GM19438 (cell line): ENCODE results near the gene GPHN.

Source experiments
- ATAC-seq: cut with Tn5 transposase; IDR thresholded peaks from one replicate; pipeline ENCODE4 v1.9.1; 2021; ENCODE audit warnings: low read depth; ENCODE audit not compliant: unreplicated experiment

GPHN gene

DNA sequence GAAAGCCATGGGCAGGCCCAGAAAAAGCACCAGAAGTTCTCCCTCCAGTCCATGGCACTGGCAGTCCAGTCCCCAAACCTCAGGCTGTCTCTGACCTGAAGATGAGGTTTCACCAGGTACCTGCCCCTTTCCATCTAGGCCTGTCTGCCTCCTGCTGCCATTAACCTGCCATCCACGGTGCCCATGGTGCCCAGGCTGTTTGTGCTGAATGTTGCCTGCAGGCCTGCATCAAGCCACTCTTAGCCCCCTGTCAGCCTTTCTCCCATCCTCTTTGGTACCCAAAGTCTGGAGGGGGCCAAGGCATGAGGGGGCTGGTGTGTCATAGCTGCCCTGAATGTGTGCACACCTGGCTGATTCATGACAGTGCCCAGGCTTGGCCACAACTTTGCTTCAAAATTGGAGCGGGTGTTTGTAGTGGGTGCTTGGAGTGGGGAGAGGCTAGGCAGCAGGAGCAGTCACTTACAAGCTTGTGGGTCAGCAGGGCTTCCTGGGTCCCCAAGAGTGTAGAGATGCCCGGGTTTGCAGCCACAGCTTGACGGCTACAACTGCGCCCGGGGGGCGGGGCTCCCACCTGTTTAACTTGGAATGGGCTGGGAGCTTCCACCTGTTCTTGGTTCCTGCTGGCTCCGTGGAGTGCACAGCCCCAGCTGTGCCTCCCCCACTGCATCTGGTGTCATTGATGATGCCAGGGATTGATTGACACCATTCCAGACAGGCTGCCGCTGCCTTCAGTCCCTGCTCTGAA, 88.5 kb downstream of the GPHN start:
- ATAC-seq = no peak

DNA sequence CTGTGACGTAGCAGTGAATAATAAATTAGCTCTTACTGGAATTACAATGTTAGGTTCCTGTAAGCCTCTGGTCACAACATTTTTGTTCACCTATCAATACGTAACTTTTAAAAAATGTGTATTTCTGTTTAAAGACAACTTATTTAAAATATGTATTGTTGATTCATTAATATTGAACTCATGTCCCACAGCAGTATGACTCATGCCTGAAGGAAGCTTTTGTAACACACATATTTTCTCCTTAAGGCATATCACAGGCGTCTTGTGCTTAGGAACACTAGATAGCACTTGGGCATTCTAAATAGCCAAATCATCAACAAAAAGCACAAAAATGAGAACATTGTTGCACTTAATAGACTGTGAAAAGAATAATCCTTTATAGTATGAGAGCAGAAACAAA, 92.5 kb downstream of the GPHN start:
- ATAC-seq = no peak

DNA sequence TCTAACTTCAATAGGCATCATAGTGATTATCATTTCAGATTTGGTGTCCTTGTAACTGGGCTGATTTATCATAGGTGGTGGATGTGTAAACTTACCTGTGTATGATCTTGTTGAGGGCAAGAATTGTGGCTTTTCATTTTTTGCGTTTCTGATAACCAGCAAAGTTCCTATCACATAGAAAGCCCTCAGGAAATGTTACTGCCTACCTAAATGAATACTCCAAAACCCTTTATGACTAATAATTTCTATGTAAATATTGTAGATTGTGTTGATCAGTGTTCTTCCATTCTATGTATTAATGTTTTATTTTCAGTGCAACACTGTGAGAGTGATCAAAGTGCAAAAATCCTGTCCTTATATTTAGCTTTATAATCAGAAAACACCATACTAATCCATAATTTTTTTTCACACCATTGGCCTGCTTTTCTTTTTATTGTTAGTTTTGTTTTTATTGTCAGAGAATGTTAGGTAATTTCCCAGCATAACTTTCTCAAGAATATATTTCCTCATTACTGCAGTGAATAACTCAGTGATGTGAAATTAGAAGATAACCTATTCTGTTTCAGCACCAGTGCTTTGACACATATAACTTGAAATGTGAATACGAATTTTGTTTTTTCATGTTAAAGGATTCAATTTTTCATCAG, 94.1 kb downstream of the GPHN start:
- no peak for ATAC-seq

DNA sequence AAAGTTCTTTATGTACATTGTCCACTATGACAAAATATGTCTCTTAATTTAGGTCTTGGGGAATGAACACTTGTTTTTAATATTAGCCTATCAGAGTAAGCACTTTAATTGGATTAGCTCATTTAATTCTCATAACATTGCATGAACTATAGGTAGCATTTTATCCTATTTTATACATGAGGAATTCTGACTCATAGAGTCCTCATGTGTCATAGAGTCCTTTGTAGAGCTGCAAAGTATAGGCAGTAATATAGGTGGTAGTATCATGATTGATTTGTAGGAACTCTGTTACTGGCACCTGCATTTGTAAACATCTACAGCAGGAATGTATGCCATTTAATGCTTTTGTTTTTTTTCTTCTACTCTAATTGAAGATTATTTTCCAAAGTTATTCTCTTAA, 96.0 kb downstream of the GPHN start:
- ATAC-seq = no peak

DNA sequence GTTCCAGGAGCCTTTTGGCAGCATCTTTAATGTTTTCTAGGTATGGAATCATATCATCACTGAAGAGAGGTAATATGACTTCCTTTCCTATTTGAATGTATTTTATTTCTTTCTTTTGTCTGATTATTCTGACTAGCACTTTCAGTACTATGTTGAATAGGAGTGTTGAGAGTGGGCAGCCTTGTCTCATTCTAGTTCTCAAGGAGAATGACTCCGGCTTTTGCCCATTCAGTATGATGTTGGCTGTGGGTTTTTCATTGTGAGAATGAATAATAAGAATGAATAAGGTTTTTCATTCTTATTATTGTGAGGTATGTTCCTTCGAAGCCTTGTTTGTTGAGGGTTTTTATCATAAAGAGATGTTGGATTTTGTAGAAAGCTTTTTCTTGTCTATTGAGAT, 98.9 kb downstream of the GPHN start:
- no peak for ATAC-seq

DNA sequence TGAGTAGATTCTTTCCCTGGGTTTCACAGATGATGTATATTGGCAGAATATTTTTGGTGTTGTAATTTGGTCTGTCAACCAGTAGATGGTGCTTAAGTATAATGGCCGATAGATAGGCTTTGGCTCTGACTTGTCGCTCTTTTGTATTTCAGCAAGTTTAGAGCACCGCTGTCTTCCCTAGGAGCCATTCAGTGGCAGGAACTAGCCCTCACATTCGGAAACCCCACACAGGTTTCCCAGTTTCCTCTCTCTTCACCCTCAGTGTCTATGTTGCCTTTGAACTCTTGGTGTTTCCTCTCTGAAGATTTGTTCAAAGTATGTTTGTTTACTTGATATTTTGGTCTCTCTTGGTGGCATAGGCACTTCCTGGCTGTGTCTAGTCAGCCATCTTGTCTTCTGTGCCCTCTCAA, 102.2 kb downstream of the GPHN start:
- ATAC-seq = no peak

DNA sequence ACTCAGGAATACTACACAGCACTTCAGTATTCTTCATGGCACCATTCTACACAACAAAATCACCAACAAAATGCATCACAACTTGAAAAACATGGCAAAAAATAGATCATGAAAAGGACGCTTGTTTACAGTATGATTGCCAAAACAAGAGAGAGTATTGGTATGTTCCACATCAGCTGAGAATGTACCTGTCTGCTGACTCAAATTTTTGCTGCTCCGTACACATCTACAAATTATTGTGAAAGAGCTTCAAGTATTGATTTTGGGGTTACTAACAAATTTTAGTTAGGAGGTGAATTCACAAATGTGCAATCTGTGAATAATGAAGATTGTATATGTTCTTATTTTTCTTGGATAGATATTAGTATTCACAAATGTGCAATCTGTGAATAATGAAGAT, 105.4 kb downstream of the GPHN start:
- ATAC-seq = no peak

DNA sequence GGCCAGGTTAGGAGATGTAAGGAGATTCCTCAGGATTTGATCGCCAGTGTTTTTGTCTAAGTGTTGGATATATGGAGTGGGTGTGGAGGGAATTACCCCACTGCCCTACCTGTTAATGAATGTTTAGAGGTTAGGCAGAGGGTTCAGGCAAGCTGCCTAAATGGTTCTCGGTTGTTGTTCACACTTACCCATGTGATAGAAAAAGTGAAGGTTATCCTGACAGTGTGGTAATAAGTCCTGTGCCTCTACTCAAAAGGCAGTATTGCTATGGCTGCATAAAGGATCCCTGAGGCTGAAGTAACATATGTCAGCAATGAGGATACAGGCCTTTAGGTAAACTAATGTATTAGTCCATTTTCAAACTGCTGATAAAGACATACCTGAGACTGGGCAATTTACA, 112.0 kb downstream of the GPHN start:
- no peak for ATAC-seq

DNA sequence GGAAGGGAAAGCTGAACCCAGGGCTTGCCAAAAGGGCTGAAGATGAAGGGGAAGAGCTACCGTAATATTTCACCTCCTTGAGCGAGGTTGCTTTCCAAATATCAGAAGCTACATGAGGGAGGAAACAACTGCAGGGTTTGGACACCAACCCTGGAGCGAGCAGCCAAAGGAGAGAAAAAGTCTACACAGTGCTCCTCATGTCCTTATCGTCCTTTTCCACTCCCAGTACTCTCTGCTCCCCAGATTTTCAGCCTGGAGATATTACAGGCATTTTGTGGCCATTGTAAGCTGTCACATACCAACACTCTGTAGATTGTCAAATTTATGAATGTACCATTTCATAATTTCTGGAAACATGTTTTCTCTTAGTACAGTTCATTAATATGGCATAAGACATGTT, 115.9 kb downstream of the GPHN start:
- ATAC-seq = no peak

DNA sequence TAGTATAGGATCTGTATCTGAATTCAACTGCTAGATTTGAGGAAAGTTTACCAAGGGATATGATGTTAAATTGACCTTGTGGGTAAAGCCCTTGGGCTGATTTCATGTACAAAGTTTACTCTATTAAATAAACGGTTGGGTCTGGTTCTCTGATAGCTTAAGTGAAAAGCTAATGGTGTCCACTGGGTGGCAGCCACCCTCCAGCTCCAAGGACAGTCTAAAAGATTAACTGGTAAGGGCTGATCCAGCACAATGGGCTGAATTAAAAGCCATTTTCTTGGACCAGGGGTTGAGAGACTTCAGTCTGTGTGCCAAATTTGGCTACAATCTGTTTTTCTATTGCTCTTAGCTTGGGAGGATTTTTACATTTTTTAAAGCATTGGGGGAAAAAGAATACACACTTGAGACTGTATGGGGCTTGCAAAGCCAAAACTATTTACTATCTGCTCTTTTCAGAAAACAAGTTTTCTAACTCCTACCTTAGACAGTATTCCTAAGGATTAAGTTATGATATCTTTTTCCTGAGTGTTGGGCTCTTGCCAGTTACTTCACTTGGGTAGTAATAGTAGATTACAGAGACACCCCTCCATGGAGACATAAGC, 116.5 kb downstream of the GPHN start:
- no peak for ATAC-seq

DNA sequence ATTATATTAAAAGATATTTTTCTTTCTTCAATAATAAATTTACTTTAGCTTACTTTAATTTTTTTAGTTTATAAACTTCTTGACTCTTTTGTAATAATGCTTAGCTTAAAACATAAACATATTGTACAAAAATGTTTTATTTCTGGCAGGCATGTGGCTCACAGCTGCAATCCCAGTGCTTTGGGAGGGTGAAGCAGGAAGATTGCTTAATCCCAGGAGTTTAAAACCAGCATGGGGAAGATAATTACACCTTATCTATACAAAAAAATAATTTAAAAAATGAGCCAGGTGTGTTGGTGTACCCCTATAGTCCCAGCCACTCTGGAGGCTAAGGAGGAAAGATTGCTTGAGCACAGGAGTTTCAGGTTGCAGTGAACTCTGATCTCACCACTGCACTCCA, 120.7 kb downstream of the GPHN start:
- no peak for ATAC-seq

DNA sequence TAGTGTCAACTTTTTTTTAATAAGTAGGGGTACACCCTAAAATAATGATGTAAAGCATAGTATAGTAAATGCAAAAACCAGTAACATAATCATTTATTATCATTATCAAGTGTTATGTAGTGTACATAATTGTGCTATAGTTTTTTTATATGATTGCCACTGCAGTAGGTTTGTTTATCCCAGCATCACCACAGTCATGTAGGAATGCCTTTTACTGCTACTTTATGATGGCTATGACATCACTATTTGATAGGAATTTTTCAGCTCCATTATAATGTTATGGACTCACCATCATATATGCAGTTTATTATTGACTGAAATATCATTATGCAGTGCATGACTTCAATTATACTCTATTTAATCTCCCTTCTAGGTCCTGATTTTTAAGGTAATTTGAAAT, 121.6 kb downstream of the GPHN start:
- no peak for ATAC-seq

DNA sequence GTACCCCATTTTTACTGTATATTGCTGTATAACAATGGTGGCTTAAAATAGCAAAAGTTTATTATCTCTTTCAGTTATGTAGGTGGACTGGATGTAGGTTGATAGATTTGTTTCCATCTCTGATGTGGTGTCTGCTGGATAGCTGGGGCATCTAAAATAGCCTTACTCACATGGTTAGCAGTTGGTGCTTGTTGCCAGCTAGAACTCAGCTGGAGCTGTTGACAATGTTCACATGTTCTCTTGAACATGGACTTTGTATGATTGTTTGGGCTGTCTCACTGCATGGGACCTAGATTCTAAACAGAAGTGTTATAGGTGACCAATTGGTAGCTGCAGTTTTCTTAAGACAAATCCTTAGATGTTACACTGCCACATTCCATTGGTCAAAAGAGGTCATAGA, 126.9 kb downstream of the GPHN start:
- no peak for ATAC-seq

DNA sequence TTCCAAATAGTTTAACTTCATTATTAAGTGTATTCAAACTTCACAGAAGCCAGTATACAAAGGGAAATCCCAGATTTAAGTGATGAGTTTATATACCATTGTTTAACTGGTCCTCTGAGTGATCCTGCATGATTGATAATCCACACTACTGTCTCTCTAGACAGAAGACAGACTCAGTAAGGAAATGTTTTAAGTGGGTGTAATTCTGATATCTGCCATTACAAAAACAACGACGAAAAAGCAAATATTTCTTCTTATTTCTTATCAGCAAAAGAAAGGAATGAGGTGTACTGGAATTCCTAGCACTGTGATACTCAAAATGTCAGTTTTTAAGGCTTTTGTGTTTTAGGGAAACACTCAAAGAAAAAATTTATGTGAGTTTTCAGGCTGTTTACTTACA, 127.5 kb downstream of the GPHN start:
- no peak for ATAC-seq

DNA sequence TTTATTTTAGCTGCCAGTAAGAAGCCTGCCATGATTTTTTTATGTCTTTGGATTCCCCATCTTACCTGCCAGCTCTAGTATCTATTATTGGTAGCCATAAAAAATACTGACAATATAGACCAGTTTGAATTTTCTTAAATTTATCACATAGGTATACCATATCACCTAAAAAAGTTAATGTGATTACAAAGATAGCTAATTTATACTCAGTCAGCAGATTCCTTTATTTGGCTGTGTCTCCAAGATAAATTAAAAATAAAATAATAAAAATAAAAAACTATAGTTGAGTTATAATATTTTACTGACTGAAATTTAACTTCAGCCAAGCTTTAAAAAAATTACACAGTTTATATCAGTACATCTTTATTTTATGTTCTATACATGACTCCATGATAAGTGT, 128.3 kb downstream of the GPHN start:
- no peak for ATAC-seq

DNA sequence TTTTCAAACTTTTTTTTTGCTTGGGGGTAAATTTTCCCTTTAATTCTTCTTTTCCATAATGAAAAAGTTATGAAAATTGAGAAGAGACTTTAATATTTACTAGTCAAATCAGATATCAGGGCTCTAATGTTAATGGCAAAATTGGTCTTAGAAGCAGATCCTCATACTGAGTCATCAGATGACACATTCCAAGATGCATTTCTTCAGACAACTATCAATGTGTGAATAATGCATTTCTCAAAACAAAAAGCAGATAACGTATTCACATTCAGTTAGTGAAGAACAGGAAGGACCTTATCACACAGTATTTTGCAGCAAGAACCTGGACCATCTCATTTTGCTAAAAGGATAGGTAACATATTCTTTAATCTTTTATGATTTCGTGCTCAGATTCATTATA, 130.7 kb downstream of the GPHN start:
- no peak for ATAC-seq

DNA sequence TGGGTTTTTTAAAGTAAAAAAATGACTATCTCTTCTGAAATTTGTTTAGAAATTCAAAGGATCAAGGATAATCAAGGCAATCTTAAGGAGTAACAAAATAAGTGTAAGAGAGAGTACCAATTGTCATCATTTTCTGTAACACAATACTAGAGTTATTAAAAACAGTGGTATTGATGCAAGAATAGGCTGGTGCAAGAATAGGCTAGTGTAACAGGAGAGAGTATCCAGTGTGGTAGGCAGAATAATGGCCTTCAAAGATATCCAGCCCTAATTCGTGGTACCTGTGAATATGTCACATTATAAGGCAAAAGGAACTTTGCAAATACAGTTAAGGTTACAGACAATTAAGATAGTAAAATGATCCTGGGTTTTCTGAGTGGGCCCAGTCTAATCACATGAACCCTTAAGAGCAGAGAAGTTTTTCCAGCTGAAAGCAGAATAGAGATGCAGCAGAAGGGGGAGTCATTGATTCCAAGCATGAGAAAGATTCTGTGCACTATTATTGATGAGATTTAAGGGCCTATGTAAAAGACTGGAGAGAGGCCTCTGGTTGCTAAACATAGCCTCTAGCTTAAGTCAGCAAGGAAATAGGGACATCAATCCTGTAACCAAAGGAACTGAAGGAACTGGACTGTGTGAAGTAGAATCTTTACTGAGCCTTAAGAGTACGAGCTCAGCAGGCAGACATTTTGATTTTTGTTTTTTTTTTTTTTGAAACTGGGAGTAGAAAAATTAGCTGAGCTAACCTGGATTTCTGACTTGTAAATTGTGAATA, 134.1 kb downstream of the GPHN start:
- ATAC-seq = no peak

DNA sequence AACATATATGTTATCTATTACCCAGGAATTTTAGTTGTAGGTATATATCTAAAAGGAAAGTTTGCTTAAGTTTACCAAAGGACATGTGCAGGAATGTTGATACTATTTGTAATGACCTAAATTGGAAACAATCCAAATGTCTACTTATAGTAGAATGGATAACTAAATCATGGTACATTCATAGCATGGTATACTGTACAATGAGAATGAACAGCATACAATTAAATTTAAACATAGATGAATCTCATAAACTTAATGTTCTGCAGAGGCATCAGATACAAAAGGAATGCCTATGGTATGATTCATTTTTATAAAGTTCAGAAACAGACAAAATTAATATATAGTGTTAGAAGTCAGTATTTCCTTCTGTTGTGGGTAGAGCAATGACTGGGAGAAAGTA, 135.4 kb downstream of the GPHN start:
- no peak for ATAC-seq

DNA sequence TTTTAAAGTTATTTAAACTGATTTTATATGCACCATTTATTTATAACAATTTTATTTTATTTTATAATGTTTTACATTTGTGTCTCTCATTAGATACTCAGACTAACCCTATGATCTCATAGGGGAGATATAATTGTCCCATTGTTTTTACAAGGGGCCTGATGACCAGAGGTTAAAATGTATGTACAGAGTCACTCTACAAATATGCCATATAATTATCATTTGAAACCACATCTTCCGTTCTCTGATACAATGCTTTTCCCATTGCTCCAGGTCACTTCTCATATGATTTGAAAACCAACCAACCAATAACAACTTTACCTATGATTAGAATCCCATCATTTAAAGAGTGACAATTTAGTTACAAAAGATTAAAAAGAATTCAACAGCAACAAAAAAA, 137.8 kb downstream of the GPHN start:
- ATAC-seq = no peak

DNA sequence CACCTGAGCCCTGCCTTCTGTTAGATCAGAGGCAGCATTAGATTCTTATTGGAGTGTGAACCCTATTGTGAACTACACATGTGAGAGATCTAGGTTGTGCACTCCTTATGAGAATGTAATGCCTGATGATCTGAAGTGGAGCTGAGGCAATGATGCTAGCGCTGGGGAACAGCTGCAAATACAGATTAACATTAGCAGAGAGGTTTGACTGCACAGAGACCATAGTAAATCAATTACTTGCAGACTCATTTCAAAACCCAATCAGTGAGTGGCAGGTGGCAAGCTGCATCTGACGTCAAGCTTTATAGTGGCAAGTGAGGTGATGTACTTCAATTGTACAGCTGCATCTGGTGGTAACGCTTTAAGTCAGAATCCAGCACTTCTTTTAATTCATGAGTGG, 141.6 kb downstream of the GPHN start:
- ATAC-seq = peak; percentile 64

DNA sequence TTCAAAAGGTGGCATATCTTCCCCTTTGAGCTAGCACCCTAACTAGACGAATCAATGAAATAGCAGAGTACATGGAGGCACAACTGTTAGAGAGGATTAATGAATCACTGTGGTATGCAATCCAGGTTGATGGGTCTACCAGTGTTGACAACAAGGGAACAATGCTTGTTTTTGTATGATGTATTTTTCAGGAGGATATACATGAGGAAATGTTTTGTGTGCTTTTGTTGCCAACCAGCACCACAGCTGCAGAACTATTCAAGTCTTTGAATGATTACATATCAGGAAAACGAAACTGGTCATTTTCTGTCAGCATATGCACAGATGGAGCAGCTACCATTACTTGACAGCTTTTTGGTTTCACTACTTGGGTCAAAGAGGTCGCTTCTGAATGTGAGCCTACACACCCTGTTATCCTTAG, 142.6 kb downstream of the GPHN start:
- ATAC-seq = peak; percentile 61
